SU-DHL-6 (cell line): ENCODE data around the gene ZNF354B.
"Not testable (repeated sequence)": the region's sequence is repeated elsewhere in the genome, so short reads cannot be mapped to it uniquely, and the experiment has no call there.

ENCODE experiments used
- H2AFZ ChIP-seq: fragments of 200-600 bp; sonication (generic); 2 replicates; pipeline ENCODE4 v1.6.1; 2014; ENCODE audit warnings: low read depth, mild to moderate bottlenecking, moderate library complexity, mixed read lengths, antibody characterized with exemption, low read length; ENCODE audit not compliant: severe bottlenecking
- H3F3A ChIP-seq: fragments of 200-600 bp; shearing (Covaris generic); 2 replicates; pipeline ENCODE4 v1.6.0; 2016; ENCODE audit warnings: antibody characterized with exemption, mild to moderate bottlenecking; ENCODE audit not compliant: insufficient read depth
- H3K27ac ChIP-seq: fragments of 200-600 bp; sonication (generic); 2 replicates; pipeline ENCODE4 v1.5.1; 2016; ENCODE audit warnings: low read depth, mild to moderate bottlenecking, low read length, moderate library complexity, mixed read lengths
- H3K27me3 ChIP-seq: fragments of 200-600 bp; sonication (generic), shearing (Covaris generic); 2 replicates; pipeline ENCODE4 v1.6.0; 2014; ENCODE audit warnings: mild to moderate bottlenecking, low read length
- H3K36me3 ChIP-seq: fragments of 200-600 bp; sonication (generic); 2 replicates; pipeline ENCODE4 v1.6.1; 2014; ENCODE audit warnings: mild to moderate bottlenecking, low read length, mixed read lengths
- H3K4me2 ChIP-seq: fragments of 300-600, 200-600 bp; shearing (Covaris generic), sonication (generic); 2 replicates; pipeline ENCODE4 v1.6.0; 2014; ENCODE audit warnings: low read length, low read depth, mild to moderate bottlenecking; ENCODE audit not compliant: poor library complexity, severe bottlenecking
- H3K4me3 ChIP-seq: fragments of 200-600 bp; sonication (generic); 2 replicates; pipeline ENCODE4 v1.5.1; 2014; ENCODE audit warnings: antibody characterized with exemption, low read length, mild to moderate bottlenecking, mixed read lengths; ENCODE audit not compliant: insufficient read depth, poor library complexity, severe bottlenecking
- H3K79me2 ChIP-seq: fragments of 200-600 bp; sonication (generic); 2 replicates; pipeline ENCODE4 v1.6.1; 2014; ENCODE audit warnings: mild to moderate bottlenecking, low read length, moderate library complexity; ENCODE audit not compliant: insufficient read depth
- H3K9ac ChIP-seq: fragments of 200-600 bp; sonication (generic); 2 replicates; pipeline ENCODE4 v1.7.0; 2014; ENCODE audit warnings: mild to moderate bottlenecking, low read length
- H3K9me2 ChIP-seq: fragments of 200-600 bp; sonication (generic); replicated peaks from 2 replicates; pipeline ENCODE4 v1.6.1; 2014; ENCODE audit warnings: low read length; ENCODE audit not compliant: insufficient read depth
- H3K9me3 ChIP-seq: fragments of 200-600 bp; sonication (generic); 2 replicates; pipeline ENCODE4 v1.6.1; 2014; ENCODE audit warnings: low read length, mixed read lengths; ENCODE audit not compliant: insufficient read depth
- H4K20me1 ChIP-seq: fragments of 200-600 bp; sonication (generic); 2 replicates; pipeline ENCODE4 v1.6.1; 2014; ENCODE audit warnings: low read depth, mild to moderate bottlenecking, antibody characterized with exemption, low read length, moderate library complexity, mixed read lengths
- CTCF ChIP-seq: fragments of 200-600 bp; sonication (generic); IDR thresholded peaks from one replicate; pipeline ENCODE4 v1.5.1; 2017; ENCODE audit warnings: antibody characterized with exemption, mild to moderate bottlenecking, low read length, moderate library complexity; ENCODE audit not compliant: insufficient read depth, poor library complexity, severe bottlenecking
- EZH2phosphoT487 ChIP-seq: fragments of 200-600 bp; sonication (generic), shearing (Covaris generic); conservative IDR thresholded peaks from 2 replicates; pipeline ENCODE4 v1.6.1; 2018; ENCODE audit warnings: mild to moderate bottlenecking, antibody characterized with exemption, low read length, moderate library complexity, mixed read lengths

ZNF354B gene

GRCh38 chr5:178839319-178839704 is 20.4 kb upstream of the ZNF354B start:
- H2AFZ ChIP-seq = no peak overlapping the region
- H3K27ac ChIP-seq = no peak overlapping the region
- no peaks in the 10 kb centered on the region for H3K9me3 ChIP-seq
- no peak overlapping the region for H3K4me2 ChIP-seq
- H3K9ac ChIP-seq = no peak overlapping the region
- no peaks in the 10 kb centered on the region for H3K79me2 ChIP-seq
- no peaks in the 10 kb centered on the region for H3K27me3 ChIP-seq
- no peaks in the 10 kb centered on the region for H3F3A ChIP-seq
- no peaks in the 10 kb centered on the region for H4K20me1 ChIP-seq
- no peaks in the 10 kb centered on the region for H3K36me3 ChIP-seq
- H3K9me2 ChIP-seq = no peaks in the 10 kb centered on the region
- no peak for TF ChIP-seq EZH2phosphoT487
- TF ChIP-seq CTCF = peak; percentile 37
- H3K4me3 ChIP-seq = no peak overlapping the region

- H3K27me3 ChIP-seq, H3K9me3 ChIP-seq, H3F3A ChIP-seq, H3K27ac ChIP-seq, H3K36me3 ChIP-seq, H3K79me2 ChIP-seq, H4K20me1 ChIP-seq, H3K4me3 ChIP-seq, H3K9me2 ChIP-seq, H2AFZ ChIP-seq, H3K4me2 ChIP-seq, H3K9ac ChIP-seq: not testable (repeated sequence)
These were observed 19.4 kb upstream of the ZNF354B start for GRCh38 chr5:178840399-178840798.

- H3K9me2 ChIP-seq = no peaks in the 10 kb centered on the region
- H3F3A ChIP-seq = no peaks in the 10 kb centered on the region
- H3K9ac ChIP-seq = no peak overlapping the region
- H3K4me3 ChIP-seq = no peak overlapping the region
- no peaks in the 10 kb centered on the region for H3K36me3 ChIP-seq
- no peak overlapping the region for H2AFZ ChIP-seq
- no peak overlapping the region for H3K4me2 ChIP-seq
- no peaks in the 10 kb centered on the region for H3K27me3 ChIP-seq
- H3K27ac ChIP-seq = no peak overlapping the region
- H3K79me2 ChIP-seq = no peaks in the 10 kb centered on the region
- H3K9me3 ChIP-seq = no peaks in the 10 kb centered on the region
- TF ChIP-seq EZH2phosphoT487 (no peak), CTCF (no peak)
- H4K20me1 ChIP-seq = no peaks in the 10 kb centered on the region
These were observed 10.4 kb upstream of the ZNF354B start for GRCh38 chr5:178849316-178849715.

GRCh38 chr5:178851951-178852350 is 7.8 kb upstream of the ZNF354B start:
- H3K4me2 ChIP-seq = no peak overlapping the region
- no peaks in the 10 kb centered on the region for H3K36me3 ChIP-seq
- no peak overlapping the region for H2AFZ ChIP-seq
- H3F3A ChIP-seq = no peaks in the 10 kb centered on the region
- H3K4me3 ChIP-seq = no peak overlapping the region
- H3K9me3 ChIP-seq = no peaks in the 10 kb centered on the region
- H4K20me1 ChIP-seq = no peaks in the 10 kb centered on the region
- no peak overlapping the region for H3K9ac ChIP-seq
- no peaks in the 10 kb centered on the region for H3K79me2 ChIP-seq
- H3K27me3 ChIP-seq = no peaks in the 10 kb centered on the region
- no peak overlapping the region for H3K27ac ChIP-seq
- TF ChIP-seq CTCF = no peak
- no peak for TF ChIP-seq EZH2phosphoT487
- no peaks in the 10 kb centered on the region for H3K9me2 ChIP-seq
